Smooth muscle cell of the umbilical artery (primary cell): ENCODE data around the gene SP140. TPM values are rescaled to one million over a fixed set of nuclear protein-coding genes. Genes with fewer than 3 reads are reported as not detected.

ENCODE experiments used
- total RNA-seq: library from RNA; depleted of rRNA; stranded (reverse); fragments of >200 nt; gene quantifications from 2 replicates; pipeline ENCODE4 v1.2.3, GENCODE V29; 2014

SP140 gene
- total RNA-seq = under 0.01 and 2.0 TPM in 2 replicates

DNA sequence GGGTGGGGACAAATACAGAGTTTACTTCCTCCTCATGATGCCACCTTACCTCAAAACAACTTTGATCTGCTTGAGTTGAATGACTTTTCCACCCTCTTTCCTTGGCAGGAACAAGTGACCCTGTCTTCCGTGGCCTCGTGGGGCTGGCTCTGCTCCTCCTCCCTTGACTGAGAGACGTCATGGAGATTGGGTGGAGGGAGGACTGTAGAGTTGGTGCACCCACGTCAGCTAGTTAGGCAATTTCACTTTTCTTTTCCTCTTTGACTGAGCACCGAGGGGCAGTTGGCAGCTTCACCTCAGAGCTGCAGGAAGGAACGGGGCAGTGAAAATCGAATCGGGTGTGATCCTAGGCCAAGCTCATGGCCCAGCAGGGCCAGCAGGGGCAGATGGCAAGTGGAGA is at the start of gene SP140:
TSS of gene SP140 (plus strand) at position 251 of the 400 bp plus-strand sequence. CDS start at position 360, 109 bp downstream.

DNA sequence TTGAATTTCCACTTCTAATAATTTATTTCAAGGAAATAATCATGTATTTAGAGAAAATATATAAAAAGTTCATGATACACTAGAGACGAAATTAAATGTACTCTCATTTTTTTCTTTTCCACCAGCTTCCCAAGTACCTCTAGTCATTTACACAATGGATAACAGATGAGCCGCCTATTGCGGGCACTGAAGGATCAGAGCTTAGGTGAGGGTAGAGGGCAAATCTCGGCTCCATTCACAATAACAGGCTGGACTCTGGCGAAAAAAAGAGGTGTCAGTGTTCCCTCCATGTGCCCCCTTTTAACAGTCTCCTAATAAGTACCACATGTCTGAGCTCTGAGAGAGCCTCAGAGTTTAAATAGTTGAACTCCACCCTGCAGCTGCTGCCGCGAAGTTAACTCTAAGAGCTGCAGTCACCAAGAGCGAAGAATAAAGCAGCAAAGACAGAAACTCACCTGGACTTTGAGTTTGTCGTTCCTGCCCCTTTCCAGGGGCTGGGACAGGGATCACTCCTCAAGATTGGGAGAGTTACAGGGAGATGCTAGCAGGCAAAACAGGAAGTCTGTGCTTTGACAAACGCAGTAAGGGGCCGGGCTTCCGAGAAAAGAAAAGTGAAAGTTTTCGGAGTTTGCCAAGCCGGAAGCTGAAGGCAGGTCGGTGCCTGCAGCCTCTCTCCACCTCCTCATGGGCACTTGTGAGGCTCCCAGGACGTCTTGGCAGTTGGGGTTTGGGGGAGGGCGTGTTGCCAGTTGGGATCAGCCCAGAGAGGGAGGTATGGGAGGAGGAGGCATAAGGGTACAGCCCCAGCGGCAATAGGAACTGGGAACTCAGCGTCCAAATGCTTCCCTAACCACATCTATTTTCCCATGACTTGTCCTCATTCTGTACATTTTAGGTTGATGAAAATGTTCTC is 5.9 kb upstream of the SP140 start, which contains the start of gene SP110:
TSS of gene SP110 (minus strand) at position 566 of the 913 bp plus-strand sequence. CDS start 3,057 bp downstream, outside the sequence.

DNA sequence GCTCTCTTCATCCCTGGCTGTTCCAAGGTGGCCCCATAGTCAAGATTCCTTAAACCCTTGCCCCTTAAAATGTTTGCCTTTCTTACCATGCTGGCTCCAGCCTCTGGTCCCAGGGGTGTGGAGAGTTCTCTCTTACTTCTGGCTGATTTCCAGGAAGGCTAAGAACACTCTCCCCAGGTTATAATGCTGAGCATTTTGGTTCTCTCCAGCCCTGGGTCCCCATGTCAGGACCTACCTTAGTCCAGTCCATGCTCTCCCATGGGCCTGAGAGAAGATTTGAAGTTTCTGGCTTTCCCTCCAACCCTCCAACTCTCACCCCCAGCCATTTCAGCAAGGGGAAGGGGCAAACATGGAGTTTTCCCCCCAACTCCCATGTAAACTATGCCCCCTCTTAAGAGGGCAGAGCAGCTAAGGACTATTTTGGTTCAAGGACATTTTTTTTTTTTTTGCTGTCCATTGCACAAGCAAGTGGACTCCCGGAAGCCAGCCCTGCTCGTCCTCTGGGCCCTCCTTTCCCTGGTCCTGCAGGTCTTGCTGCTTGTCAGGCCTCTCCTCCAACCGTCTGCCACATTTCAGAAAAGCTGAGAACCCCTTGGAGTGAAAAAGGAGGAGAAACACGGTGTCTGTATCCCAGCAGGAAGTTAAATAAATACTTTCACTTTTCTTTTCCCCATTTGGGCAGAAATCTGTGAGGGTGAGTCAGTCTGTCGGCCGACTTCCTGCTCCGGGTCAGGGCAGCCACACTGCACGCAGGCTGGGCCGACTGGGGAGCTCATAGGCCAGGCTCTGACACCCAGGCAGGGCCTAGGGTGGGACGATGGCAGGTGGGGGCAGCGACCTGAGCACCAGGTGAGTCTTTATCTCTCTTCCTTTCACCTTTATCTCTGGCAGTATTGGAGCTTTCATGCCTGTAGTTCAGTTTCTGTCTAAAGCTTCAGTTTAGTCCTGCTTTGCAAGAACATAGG is 101.2 kb downstream of the SP140 start, which contains the start of gene SP140L:
TSS of gene SP140L (plus strand) at position 741 of the 965 bp plus-strand sequence. CDS start at position 818, 77 bp downstream.

Other genes with a start within 250 kb of the SP140 start
- 0.37 and 0.59 TPM in 2 replicates for gene SLC16A14, start 156.8 kb upstream of the SP140 start, total RNA-seq
- 4.8 and 8.0 TPM in 2 replicates for gene SP110, start 5.8 kb upstream of the SP140 start, total RNA-seq
- 6.8 and 14.3 TPM in 2 replicates for gene SP140L, start 101.5 kb downstream of the SP140 start, total RNA-seq
- 86.1 and 146 TPM in 2 replicates for gene SP100, start 190.5 kb downstream of the SP140 start, total RNA-seq